ENCODE measurements around the gene C2orf15. TPM values are rescaled to one million over a fixed set of nuclear protein-coding genes. Genes with fewer than 3 reads are reported as not detected.

The C2orf15 gene
- total and polyA plus RNA-seq, 9 of the 15 experiments (the other 6 are each of a cell fraction or from before 2014, with no cell fraction given) = 0.04 to 0.27 (median 0.15) TPM; not detected in 1

DNA sequence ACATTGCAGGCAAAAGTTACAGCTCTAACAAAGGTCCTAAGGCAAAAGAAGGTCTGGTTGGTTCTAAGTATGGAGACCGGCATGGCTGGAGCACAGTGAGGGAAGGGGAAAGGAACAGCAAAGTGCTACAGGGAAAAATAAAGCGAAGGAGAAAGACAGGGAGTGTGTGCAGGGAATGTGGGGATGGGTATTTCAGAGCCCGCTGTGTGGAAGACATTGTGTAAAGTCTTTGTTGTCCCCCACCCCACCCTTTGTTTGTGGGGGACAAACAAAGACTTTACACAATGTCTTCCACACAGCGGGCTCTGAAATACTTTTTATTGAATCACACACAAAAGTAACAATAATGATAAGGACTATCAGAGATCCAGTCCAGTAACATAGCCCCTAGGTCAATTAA lies 28.9 kb upstream of the C2orf15 start:
- Histone ChIP-seq H3K79me2 (ENCODE audit: control insufficient read depth, insufficient read depth, low read length) (no peaks in the 10 kb centered on the region), H3K9me1 (ENCODE audit: control insufficient read depth, insufficient read depth, low read length) (no peaks in the 10 kb centered on the region), H3K4me3 (no peak overlapping the region), H3K27ac (ENCODE audit: extremely low read depth, low read depth, low read length) (no peak overlapping the region), H3K27me3 (ENCODE audit: control insufficient read depth in 2 of 2, insufficient read depth in 2 of 2, low read length in 2 of 2) (0 out of 5 replicates have a peak, but pooled peaks cover 0 to 2% of the 10 kb centered on the region in 2 experiments), H4K20me1 (replicated peaks; ENCODE audit: control insufficient read depth, insufficient read depth, low read length) (no peaks in the 10 kb centered on the region), H3K4me1 (replicated peaks in 1 of 2; ENCODE audit: control insufficient read depth in 2 of 2, insufficient read depth in 2 of 2, low read length in 2 of 2) (no peaks in the 10 kb centered on the region), H3K4me2 (ENCODE audit: insufficient read depth, low read length) (no peak overlapping the region), H3K9me3 (replicated peaks; ENCODE audit: control insufficient read depth, insufficient read depth, low read depth, low read length) (no peaks in the 10 kb centered on the region), H3K36me3 (ENCODE audit: control insufficient read depth, insufficient read depth, low read length) (no peaks in the 10 kb centered on the region), H2AFZ (ENCODE audit: low read depth, low read length) (no peak overlapping the region), H3K9ac (ENCODE audit: insufficient read depth in 1 of 2, low read depth in 2 of 2, low read length in 2 of 2) (no peak overlapping the region)
- no TSS peak for BruUV-seq (replicated peaks)
- 8% methylated on average over 4 of the region's 4 CpGs for WGBS (ENCODE audit: insufficient coverage, low coverage, missing lambda C conversion rate)
- POLR2A ChIA-PET = no interaction called here
- FAIRE-seq = no peak
- CTCF ChIA-PET (ENCODE audit: low intra/inter-chr PET ratio) = no interaction called here
- no peak for ATAC-seq
- in situ Hi-C loops (cut with MboI) = no loop called here
- no peak for DNase-seq (ENCODE audit: extremely low read depth in 1 of 4, low spot score in 3 of 4)
- intact Hi-C loops (cut with micrococcal nuclease) = no loop called here
- TF ChIP-seq, protein P1, sequence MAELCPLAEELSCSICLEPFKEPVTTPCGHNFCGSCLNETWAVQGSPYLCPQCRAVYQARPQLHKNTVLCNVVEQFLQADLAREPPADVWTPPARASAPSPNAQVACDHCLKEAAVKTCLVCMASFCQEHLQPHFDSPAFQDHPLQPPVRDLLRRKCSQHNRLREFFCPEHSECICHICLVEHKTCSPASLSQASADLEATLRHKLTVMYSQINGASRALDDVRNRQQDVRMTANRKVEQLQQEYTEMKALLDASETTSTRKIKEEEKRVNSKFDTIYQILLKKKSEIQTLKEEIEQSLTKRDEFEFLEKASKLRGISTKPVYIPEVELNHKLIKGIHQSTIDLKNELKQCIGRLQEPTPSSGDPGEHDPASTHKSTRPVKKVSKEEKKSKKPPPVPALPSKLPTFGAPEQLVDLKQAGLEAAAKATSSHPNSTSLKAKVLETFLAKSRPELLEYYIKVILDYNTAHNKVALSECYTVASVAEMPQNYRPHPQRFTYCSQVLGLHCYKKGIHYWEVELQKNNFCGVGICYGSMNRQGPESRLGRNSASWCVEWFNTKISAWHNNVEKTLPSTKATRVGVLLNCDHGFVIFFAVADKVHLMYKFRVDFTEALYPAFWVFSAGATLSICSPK (IDR thresholded peaks at IDR 0.05; ENCODE audit: borderline replicate concordance) = no peak
- TF ChIP-seq, protein P2, sequence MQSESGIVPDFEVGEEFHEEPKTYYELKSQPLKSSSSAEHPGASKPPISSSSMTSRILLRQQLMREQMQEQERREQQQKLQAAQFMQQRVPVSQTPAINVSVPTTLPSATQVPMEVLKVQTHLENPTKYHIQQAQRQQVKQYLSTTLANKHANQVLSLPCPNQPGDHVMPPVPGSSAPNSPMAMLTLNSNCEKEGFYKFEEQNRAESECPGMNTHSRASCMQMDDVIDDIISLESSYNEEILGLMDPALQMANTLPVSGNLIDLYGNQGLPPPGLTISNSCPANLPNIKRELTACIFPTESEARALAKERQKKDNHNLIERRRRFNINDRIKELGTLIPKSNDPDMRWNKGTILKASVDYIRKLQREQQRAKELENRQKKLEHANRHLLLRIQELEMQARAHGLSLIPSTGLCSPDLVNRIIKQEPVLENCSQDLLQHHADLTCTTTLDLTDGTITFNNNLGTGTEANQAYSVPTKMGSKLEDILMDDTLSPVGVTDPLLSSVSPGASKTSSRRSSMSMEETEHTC (IDR thresholded peaks at IDR 0.05) = no peak
- no peak for TF ChIP-seq PPARD (CRISPR knock-in tag; IDR thresholded peaks at IDR 0.05)
- no peak for TF ChIP-seq ZNF551 (CRISPR knock-in tag; IDR thresholded peaks at IDR 0.05)
- TF ChIP-seq, protein P3, sequence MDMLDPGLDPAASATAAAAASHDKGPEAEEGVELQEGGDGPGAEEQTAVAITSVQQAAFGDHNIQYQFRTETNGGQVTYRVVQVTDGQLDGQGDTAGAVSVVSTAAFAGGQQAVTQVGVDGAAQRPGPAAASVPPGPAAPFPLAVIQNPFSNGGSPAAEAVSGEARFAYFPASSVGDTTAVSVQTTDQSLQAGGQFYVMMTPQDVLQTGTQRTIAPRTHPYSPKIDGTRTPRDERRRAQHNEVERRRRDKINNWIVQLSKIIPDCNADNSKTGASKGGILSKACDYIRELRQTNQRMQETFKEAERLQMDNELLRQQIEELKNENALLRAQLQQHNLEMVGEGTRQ (CRISPR knock-in tag; IDR thresholded peaks at IDR 0.05) = no peak
- no peak for TF ChIP-seq SAP30 (IDR thresholded peaks at IDR 0.05; ENCODE audit: borderline replicate concordance, insufficient read depth, low read depth, low read length, poor library complexity, severe bottlenecking)
- TF ChIP-seq SETDB1 (IDR thresholded peaks at IDR 0.05; ENCODE audit: low read length) = no peak
- TF ChIP-seq TCF3 (CRISPR knock-in tag; IDR thresholded peaks at IDR 0.05) = no peak
- TF ChIP-seq FOXM1 (IDR thresholded peaks at IDR 0.05; ENCODE audit: low read depth) = no peak
- no peak for TF ChIP-seq FOXM1 (CRISPR knock-in tag; IDR thresholded peaks at IDR 0.05; ENCODE audit: low read depth)
- TF ChIP-seq BHLHE40 (IDR thresholded peaks at IDR 0.05; ENCODE audit: low read length) = no peak
- no peak for TF ChIP-seq PCBP2 (IDR thresholded peaks at IDR 0.05; ENCODE audit: low read depth, low read length, poor library complexity, severe bottlenecking)
- TF ChIP-seq FOXK2 (conservative IDR thresholded peaks at IDR 0.05 in 1 of 2, IDR thresholded peaks at IDR 0.05 in 1 of 2; ENCODE audit: low read depth in 2 of 2) = no peak
- TF ChIP-seq ELF4 (CRISPR knock-in tag; IDR thresholded peaks at IDR 0.05) = no peak
- TF ChIP-seq, protein P4, sequence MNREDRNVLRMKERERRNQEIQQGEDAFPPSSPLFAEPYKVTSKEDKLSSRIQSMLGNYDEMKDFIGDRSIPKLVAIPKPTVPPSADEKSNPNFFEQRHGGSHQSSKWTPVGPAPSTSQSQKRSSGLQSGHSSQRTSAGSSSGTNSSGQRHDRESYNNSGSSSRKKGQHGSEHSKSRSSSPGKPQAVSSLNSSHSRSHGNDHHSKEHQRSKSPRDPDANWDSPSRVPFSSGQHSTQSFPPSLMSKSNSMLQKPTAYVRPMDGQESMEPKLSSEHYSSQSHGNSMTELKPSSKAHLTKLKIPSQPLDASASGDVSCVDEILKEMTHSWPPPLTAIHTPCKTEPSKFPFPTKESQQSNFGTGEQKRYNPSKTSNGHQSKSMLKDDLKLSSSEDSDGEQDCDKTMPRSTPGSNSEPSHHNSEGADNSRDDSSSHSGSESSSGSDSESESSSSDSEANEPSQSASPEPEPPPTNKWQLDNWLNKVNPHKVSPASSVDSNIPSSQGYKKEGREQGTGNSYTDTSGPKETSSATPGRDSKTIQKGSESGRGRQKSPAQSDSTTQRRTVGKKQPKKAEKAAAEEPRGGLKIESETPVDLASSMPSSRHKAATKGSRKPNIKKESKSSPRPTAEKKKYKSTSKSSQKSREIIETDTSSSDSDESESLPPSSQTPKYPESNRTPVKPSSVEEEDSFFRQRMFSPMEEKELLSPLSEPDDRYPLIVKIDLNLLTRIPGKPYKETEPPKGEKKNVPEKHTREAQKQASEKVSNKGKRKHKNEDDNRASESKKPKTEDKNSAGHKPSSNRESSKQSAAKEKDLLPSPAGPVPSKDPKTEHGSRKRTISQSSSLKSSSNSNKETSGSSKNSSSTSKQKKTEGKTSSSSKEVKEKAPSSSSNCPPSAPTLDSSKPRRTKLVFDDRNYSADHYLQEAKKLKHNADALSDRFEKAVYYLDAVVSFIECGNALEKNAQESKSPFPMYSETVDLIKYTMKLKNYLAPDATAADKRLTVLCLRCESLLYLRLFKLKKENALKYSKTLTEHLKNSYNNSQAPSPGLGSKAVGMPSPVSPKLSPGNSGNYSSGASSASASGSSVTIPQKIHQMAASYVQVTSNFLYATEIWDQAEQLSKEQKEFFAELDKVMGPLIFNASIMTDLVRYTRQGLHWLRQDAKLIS (CRISPR knock-in tag; IDR thresholded peaks at IDR 0.05) = no peak
